Gastrocnemius medialis (tissue), 4 donors: ENCODE measurements around the gene GKAP1. TPM values are rescaled to one million over a fixed set of nuclear protein-coding genes. Genes with fewer than 3 reads are reported as not detected.

ENCODE experiments used
- ATAC-seq, 2 donors: fragments of 150-250 bp; one replicate each; pipeline ENCODE4 v1.9.1; 2016
- DNase-seq, 2 donors: peaks; one replicate each; pipeline ENCODE4 v3.0.0-alpha.2; 2019
- H3K27ac ChIP-seq, 4 donors: fragments of 200-600 bp; sonication (generic); 1 replicate in 1 of 4; 2 replicates in 3 of 4; pipeline ENCODE4 v1.5.1; 2016 to 2018; ENCODE audit warnings: mild to moderate bottlenecking in 2 of 4, moderate library complexity in 1 of 4
- H3K27me3 ChIP-seq, 3 donors: fragments of 200-600 bp; sonication (generic) in 2 of 3; 1 replicate in 1 of 3; 2 replicates in 2 of 3; pipeline versions ENCODE4 v1.5.1 to v1.6.0; 2016 to 2019; ENCODE audit warnings: mild to moderate bottlenecking in 1 of 3, moderate library complexity in 1 of 3
- H3K36me3 ChIP-seq, 2 donors: fragments of 200-600 bp; sonication (generic) in 1 of 2; one replicate each; pipeline ENCODE4 v1.5.1; 2017 to 2018
- H3K4me1 ChIP-seq, 2 donors: fragments of 200-600 bp; sonication (generic) in 1 of 2; one replicate each; pipeline ENCODE4 v1.5.1; 2016 to 2017; ENCODE audit warnings: mild to moderate bottlenecking in 2 of 2
- H3K4me3 ChIP-seq, 4 donors: fragments of 200-600 bp; sonication (generic) in 3 of 4; 1 replicate in 1 of 4; 2 replicates in 3 of 4; pipeline ENCODE4 v1.5.1; 2016 to 2019; ENCODE audit warnings: mild to moderate bottlenecking in 2 of 4
- H3K9me3 ChIP-seq, 3 donors: fragments of 200-600 bp; sonication (generic) in 2 of 3; 1 replicate in 1 of 3; 2 replicates in 2 of 3; pipeline ENCODE4 v1.5.1; 2016 to 2019
- CTCF ChIP-seq, 5 experiments: fragments of 450-650 bp in 3 of 5; fragments of 200-600 bp in 2 of 5; sonication (generic) in 2 of 5; IDR thresholded peaks in 4 of 5; conservative IDR thresholded peaks in 1 of 5; 1 replicate in 4 of 5; 2 replicates in 1 of 5; pipeline ENCODE4 v1.5.1; 2016 to 2019; ENCODE audit warnings: antibody characterized with exemption in 5 of 5, mild to moderate bottlenecking in 3 of 5, moderate library complexity in 3 of 5
- POLR2A ChIP-seq, 2 donors: fragments of 450-650 bp; IDR thresholded peaks; one replicate each; pipeline ENCODE4 v1.6.1; 2017; ENCODE audit warnings: antibody characterized with exemption in 2 of 2, mild to moderate bottlenecking in 2 of 2, moderate library complexity in 2 of 2
- in situ Hi-C, 4 donors: fragments of 200-750 bp; cut with MboI; loops; one replicate each; pipeline versions ENCODE4 v1.15.0 to v1.8.0; 2017; ENCODE audit warnings: low sequenced_read_pairs in 4 of 4
- intact Hi-C: fragments of 100-400 bp; cut with DNase I; formaldehyde crosslinking; loops from one replicate; pipeline ENCODE4 v1.15.1; 2023; ENCODE audit warnings: low total_unique reads
- total RNA-seq, 4 donors: library from RNA; depleted of rRNA; stranded (reverse); fragments of >200 nt; gene quantifications; one replicate each; pipeline versions ENCODE4 v1.1.0 to v1.2.3, GENCODE V29; 2016

The GKAP1 gene
- total RNA-seq, 4 donors from 2014 or later: 23.7 to 40.0 (median 35.9) TPM

GRCh38 chr9:83778164-83778563 is 39.4 kb downstream of the GKAP1 start:
- Histone ChIP-seq H3K4me3 (no peak overlapping the region), H3K4me1 (no peaks in the 10 kb centered on the region), H3K9me3 (no peaks in the 10 kb centered on the region), H3K36me3 (peaks cover 0 to 4% of the 10 kb centered on the region in 2 donors), H3K27ac (no peak overlapping the region), H3K27me3 (no peaks in the 10 kb centered on the region)
- DNase-seq (no peak), ATAC-seq (no peak)
- in situ Hi-C loops: no loop called here
- intact Hi-C loops: no loop called here
- TF ChIP-seq POLR2A (IDR thresholded peaks at IDR 0.05) (no peak), CTCF (IDR thresholded peaks at IDR 0.05 in 4 of 5, conservative IDR thresholded peaks at IDR 0.05 in 1 of 5) (no peak)

GRCh38 chr9:83775932-83776331 is 41.6 kb downstream of the GKAP1 start:
- Histone ChIP-seq H3K4me1 (no peaks in the 10 kb centered on the region), H3K9me3 (no peaks in the 10 kb centered on the region), H3K27me3 (no peaks in the 10 kb centered on the region), H3K27ac (no peak overlapping the region), H3K36me3 (no peaks in the 10 kb centered on the region), H3K4me3 (no peak overlapping the region)
- ATAC-seq: no peak
- no peak for DNase-seq
- intact Hi-C loops: no loop called here
- TF ChIP-seq CTCF (IDR thresholded peaks at IDR 0.05 in 4 of 5, conservative IDR thresholded peaks at IDR 0.05 in 1 of 5) (no peak), POLR2A (IDR thresholded peaks at IDR 0.05) (no peak)
- in situ Hi-C loops: no loop called here

GRCh38 chr9:83772860-83773259 is 44.7 kb downstream of the GKAP1 start:
- TF ChIP-seq CTCF (IDR thresholded peaks at IDR 0.05 in 4 of 5, conservative IDR thresholded peaks at IDR 0.05 in 1 of 5): no peak
- TF ChIP-seq POLR2A (IDR thresholded peaks at IDR 0.05): no peak
- intact Hi-C loops (no loop called here), in situ Hi-C loops (no loop called here)
- no peak for ATAC-seq
- Histone ChIP-seq H3K36me3 (no peaks in the 10 kb centered on the region), H3K4me3 (no peak overlapping the region), H3K4me1 (no peaks in the 10 kb centered on the region), H3K9me3 (no peaks in the 10 kb centered on the region), H3K27me3 (no peaks in the 10 kb centered on the region), H3K27ac (no peak overlapping the region)
- no peak for DNase-seq

GRCh38 chr9:83765376-83765775 is 52.2 kb downstream of the GKAP1 start:
- no peaks in the 10 kb centered on the region for H3K4me1 ChIP-seq
- H3K9me3 ChIP-seq: no peaks in the 10 kb centered on the region
- ATAC-seq: no peak
- in situ Hi-C loops: no loop called here
- H3K36me3 ChIP-seq: no peaks in the 10 kb centered on the region
- intact Hi-C loops: no loop called here
- H3K4me3 ChIP-seq: no peak overlapping the region
- no peak for TF ChIP-seq CTCF (IDR thresholded peaks at IDR 0.05 in 4 of 5, conservative IDR thresholded peaks at IDR 0.05 in 1 of 5)
- no peak for TF ChIP-seq POLR2A (IDR thresholded peaks at IDR 0.05)
- no peaks in the 10 kb centered on the region for H3K27me3 ChIP-seq
- H3K27ac ChIP-seq: no peak overlapping the region
- no peak for DNase-seq

- no peaks in the 10 kb centered on the region for H3K4me1 ChIP-seq
- H3K9me3 ChIP-seq: no peaks in the 10 kb centered on the region
- H3K4me3 ChIP-seq: no peak overlapping the region
- H3K36me3 ChIP-seq: peaks cover 0 to 20% of the 10 kb centered on the region in 2 donors
- H3K27me3 ChIP-seq: no peaks in the 10 kb centered on the region
- no peak overlapping the region for H3K27ac ChIP-seq
- TF ChIP-seq POLR2A (IDR thresholded peaks at IDR 0.05) (no peak), CTCF (IDR thresholded peaks at IDR 0.05 in 4 of 5, conservative IDR thresholded peaks at IDR 0.05 in 1 of 5) (no peak)
- intact Hi-C loops: no loop called here
- in situ Hi-C loops: no loop called here
- DNase-seq (no peak), ATAC-seq (no peak)
Observed at GRCh38 chr9:83754383-83754977, 63.1 kb downstream of the GKAP1 start.
